Measurements from ENCODE around the gene VTN.

VTN gene

DNA sequence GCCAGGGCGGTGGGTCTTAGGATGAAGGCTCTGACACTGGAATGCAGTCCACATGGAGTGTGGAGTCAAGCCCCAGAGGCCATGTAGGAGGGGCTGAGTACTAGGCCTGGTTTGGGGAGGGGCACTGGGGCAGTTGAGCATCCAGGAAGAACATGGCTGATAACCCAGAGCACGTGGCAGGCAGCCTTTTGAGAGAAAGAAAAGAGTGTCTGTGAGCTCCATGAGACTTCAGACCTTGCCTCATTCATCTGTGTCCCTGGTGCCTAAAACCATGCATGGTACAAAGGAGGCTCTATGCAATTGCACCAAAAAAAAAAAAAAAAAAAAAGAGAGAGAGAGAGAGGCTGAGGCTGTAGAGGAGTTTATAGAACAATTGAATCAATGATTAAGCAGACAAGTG, 21.3 kb upstream of the VTN start:
- no peak overlapping the region for H3K27ac Mint-ChIP-seq
- no peak overlapping the region for H3K4me3 Mint-ChIP-seq
- no peaks in the 10 kb centered on the region for H3K4me1 Mint-ChIP-seq
- no peaks in the 10 kb centered on the region for H3K9me3 Mint-ChIP-seq
- H3K36me3 Mint-ChIP-seq (ENCODE audit: low read depth): peaks cover 40% of the 10 kb centered on the region
- TF ChIP-seq, protein P1, sequence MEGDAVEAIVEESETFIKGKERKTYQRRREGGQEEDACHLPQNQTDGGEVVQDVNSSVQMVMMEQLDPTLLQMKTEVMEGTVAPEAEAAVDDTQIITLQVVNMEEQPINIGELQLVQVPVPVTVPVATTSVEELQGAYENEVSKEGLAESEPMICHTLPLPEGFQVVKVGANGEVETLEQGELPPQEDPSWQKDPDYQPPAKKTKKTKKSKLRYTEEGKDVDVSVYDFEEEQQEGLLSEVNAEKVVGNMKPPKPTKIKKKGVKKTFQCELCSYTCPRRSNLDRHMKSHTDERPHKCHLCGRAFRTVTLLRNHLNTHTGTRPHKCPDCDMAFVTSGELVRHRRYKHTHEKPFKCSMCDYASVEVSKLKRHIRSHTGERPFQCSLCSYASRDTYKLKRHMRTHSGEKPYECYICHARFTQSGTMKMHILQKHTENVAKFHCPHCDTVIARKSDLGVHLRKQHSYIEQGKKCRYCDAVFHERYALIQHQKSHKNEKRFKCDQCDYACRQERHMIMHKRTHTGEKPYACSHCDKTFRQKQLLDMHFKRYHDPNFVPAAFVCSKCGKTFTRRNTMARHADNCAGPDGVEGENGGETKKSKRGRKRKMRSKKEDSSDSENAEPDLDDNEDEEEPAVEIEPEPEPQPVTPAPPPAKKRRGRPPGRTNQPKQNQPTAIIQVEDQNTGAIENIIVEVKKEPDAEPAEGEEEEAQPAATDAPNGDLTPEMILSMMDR (IDR thresholded peaks at IDR 0.05; ENCODE audit: unreplicated experiment in 3 of 3): no peak
- no peaks in the 10 kb centered on the region for H3K27me3 Mint-ChIP-seq (ENCODE audit: low read depth)

DNA sequence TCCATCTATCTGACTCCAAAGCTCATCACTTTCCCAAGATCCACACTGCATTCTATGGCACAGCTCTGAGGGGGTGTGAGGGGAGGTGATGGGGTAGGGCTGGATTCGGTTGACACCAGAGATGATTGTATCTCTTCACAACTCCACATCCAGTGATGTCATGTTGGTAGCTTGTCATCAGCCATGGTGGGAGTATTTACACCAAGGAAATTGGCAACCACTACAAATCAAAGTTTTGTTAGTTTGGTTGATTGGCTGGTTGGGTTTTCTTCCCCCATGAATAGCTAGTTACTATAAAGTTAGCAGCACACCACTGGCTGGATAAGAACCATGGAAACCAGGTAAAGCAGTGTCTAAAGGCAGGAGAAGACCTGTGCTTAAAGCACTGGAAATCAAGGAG, 20.9 kb upstream of the VTN start:
- H3K4me3 Mint-ChIP-seq: no peak overlapping the region
- TF ChIP-seq, protein P1 (IDR thresholded peaks at IDR 0.05; ENCODE audit: unreplicated experiment in 3 of 3): no peak
- H3K36me3 Mint-ChIP-seq (ENCODE audit: low read depth): peaks cover 40% of the 10 kb centered on the region
- H3K9me3 Mint-ChIP-seq: no peaks in the 10 kb centered on the region
- peaks cover 2% of the 10 kb centered on the region for H3K27me3 Mint-ChIP-seq (ENCODE audit: low read depth)
- H3K4me1 Mint-ChIP-seq: no peaks in the 10 kb centered on the region
- H3K27ac Mint-ChIP-seq: no peak overlapping the region

DNA sequence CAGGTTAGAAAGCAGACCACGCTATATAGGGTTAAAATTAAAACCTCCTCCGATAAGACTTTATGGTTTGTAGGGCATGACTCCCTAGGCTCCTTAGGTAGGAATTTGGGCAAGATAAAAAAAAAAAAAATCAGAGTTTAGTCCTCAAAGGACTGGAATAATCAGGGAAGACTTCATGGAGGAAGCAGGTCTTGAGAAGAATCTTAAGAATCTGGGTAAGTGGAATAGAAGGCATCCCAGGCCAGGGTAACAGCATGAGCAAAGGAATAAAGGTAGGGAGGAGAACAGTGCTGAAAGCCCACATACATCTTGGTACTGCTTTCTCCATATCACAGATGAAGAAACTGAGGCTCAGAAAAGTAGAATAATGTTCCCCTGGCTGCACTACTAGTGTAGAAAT, 20.5 kb upstream of the VTN start:
- Mint-ChIP-seq H3K4me1 (no peaks in the 10 kb centered on the region), H3K36me3 (ENCODE audit: low read depth) (peaks cover 40% of the 10 kb centered on the region), H3K27me3 (ENCODE audit: low read depth) (peaks cover 6% of the 10 kb centered on the region), H3K9me3 (no peaks in the 10 kb centered on the region), H3K27ac (no peak overlapping the region), H3K4me3 (no peak overlapping the region)
- TF ChIP-seq, protein P1 (IDR thresholded peaks at IDR 0.05; ENCODE audit: unreplicated experiment in 3 of 3): no peak

DNA sequence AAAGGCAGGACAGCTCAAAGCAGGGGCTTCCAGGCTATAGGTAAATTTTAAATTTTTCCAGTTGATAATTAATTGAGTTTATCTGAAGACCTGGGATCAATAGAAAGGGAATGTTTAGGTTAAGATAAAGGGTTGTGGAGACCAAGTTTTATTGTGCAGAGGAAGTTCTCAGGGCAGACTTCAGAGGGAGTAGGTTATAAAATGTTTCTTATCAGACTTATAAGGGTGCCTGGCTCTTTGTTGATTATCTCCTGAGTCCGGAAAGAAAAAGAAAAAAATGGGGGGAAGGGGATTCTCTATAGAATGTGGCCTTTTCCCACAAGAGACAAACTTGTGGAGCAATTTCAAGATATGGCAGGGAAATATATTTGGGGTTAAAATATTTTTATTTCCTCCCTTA, 20.0 kb upstream of the VTN start:
- TF ChIP-seq, protein P1 (IDR thresholded peaks at IDR 0.05; ENCODE audit: unreplicated experiment in 3 of 3): no peak
- Mint-ChIP-seq H3K27me3 (ENCODE audit: low read depth) (peaks cover 10% of the 10 kb centered on the region), H3K27ac (no peak overlapping the region)

DNA sequence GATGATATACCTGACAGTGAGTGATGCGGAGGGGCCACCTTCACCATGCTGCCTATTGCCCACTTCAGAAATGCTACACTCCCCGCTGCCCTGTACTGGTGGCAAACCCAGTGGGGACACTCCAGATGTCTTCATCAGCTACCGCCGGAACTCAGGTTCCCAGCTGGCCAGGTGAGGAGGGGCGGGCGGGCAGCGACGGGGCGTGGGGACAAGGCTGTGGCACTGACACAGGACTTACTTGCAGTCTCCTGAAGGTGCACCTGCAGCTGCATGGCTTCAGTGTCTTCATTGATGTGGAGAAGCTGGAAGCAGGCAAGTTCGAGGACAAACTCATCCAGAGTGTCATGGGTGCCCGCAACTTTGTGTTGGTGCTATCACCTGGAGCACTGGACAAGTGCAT, 18.0 kb upstream of the VTN start:
- TF ChIP-seq, protein P1 (IDR thresholded peaks at IDR 0.05; ENCODE audit: unreplicated experiment in 3 of 3): no peak
- Mint-ChIP-seq H3K9me3 (no peaks in the 10 kb centered on the region), H3K4me3 (no peak overlapping the region), H3K27ac (no peak overlapping the region), H3K36me3 (ENCODE audit: low read depth) (peaks cover 38% of the 10 kb centered on the region), H3K4me1 (no peaks in the 10 kb centered on the region), H3K27me3 (ENCODE audit: low read depth) (peaks cover 31% of the 10 kb centered on the region)

More for the DNA sequence above, 20.0 kb upstream of the VTN start:
- Mint-ChIP-seq H3K4me3 (no peak overlapping the region), H3K9me3 (no peaks in the 10 kb centered on the region), H3K36me3 (ENCODE audit: low read depth) (peaks cover 40% of the 10 kb centered on the region), H3K4me1 (no peaks in the 10 kb centered on the region)

DNA sequence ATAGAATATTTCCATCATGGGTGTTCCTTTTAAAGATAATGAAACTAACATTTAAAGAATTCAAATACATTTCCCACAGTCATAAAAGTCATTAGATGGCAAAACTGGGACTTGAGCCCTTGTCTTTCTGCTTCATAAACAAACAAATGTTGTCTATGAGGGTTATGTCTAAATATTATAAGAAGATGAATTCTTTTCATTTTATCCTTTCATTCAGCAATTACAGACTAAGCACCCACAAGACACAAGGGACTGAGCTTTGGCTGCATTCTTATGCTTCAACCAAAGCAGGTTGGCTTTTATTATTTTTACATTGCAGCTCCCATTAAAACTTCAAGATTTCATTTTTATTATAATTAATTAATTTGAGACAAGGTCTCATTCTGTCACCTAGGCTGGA, 16.3 kb upstream of the VTN start:
- TF ChIP-seq, protein P1 (IDR thresholded peaks at IDR 0.05; ENCODE audit: unreplicated experiment in 3 of 3): no peak
- H3K4me1 Mint-ChIP-seq: no peaks in the 10 kb centered on the region
- H3K27ac Mint-ChIP-seq: no peak overlapping the region
- no peaks in the 10 kb centered on the region for H3K9me3 Mint-ChIP-seq
- peaks cover 46% of the 10 kb centered on the region for H3K36me3 Mint-ChIP-seq (ENCODE audit: low read depth)
- no peak overlapping the region for H3K4me3 Mint-ChIP-seq
- H3K27me3 Mint-ChIP-seq (ENCODE audit: low read depth): peaks cover 47% of the 10 kb centered on the region
